GM12892 (cell line): ENCODE measurements around the gene ANXA2R.
A peak's percentile ranks its signal among the peaks of the same experiment; 100 is the strongest.

ENCODE experiments used
- DNase-seq: peaks from one replicate; pipeline ENCODE4 v3.0.0; 2011; ENCODE audit not compliant: insufficient read length
- FAIRE-seq: peaks from 2 replicates; lab custom pipeline; 2011; peaks lifted over from hg19 to GRCh38; lab: Jason Lieb, UNC
- POLR2A ChIP-seq: IDR thresholded peaks from 2 replicates; pipeline ENCODE4 v1.6.1; 2011; ENCODE audit warnings: low read depth, low read length, control low read depth
- POLR2AphosphoS5 ChIP-seq: IDR thresholded peaks from 2 replicates; pipeline ENCODE4 v1.6.1; 2011; ENCODE audit warnings: low read depth, low read length, control low read depth
- TAF1 ChIP-seq: IDR thresholded peaks from 2 replicates; pipeline ENCODE4 v1.6.1; 2011; ENCODE audit warnings: low read depth, mild to moderate bottlenecking, control low read depth, low read length, borderline replicate concordance

The ANXA2R gene

GRCh38 chr5:43006424-43007202, 33.5 kb downstream of the ANXA2R start:
- no peak for FAIRE-seq
- TF ChIP-seq POLR2AphosphoS5 (no peak), POLR2A (no peak), TAF1 (no peak)
- DNase-seq: no peak

GRCh38 chr5:43005031-43005430, 35.1 kb downstream of the ANXA2R start:
- FAIRE-seq: no peak
- TF ChIP-seq POLR2AphosphoS5 (no peak), POLR2A (no peak), TAF1 (no peak)

GRCh38 chr5:43001748-43002147, 38.4 kb downstream of the ANXA2R start:
- DNase-seq (no peak), FAIRE-seq (no peak)
- TF ChIP-seq TAF1: no peak
- no peak for TF ChIP-seq POLR2AphosphoS5
- no peak for TF ChIP-seq POLR2A

More at GRCh38 chr5:43005031-43005430, 35.1 kb downstream of the ANXA2R start:
- DNase-seq: no peak

DNA sequence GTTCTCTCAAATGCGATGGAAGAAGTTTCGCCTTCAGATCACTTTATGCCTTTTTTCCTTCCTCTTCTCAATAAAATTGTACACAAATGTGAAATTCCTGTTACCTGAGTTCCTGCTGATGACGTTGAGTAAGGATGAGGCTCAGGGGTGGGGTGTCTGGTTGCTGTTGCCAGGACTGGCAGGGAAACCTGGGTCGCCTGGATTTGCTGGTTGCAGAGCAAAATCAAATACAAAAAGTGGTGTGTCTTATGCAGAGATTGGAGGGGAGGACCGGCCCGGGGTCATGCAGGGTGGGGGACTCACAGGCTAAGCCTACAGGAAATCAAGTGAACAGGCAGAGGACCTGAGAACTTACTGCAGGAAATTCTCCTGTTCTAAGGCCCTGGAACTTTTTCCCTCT, 39.2 kb downstream of the ANXA2R start:
- DNase-seq (no peak), FAIRE-seq (no peak)
- TF ChIP-seq POLR2AphosphoS5: no peak
- TF ChIP-seq POLR2A: no peak
- TF ChIP-seq TAF1: no peak

GRCh38 chr5:43000111-43000840, 39.8 kb downstream of the ANXA2R start:
- no peak for TF ChIP-seq POLR2A
- no peak for TF ChIP-seq TAF1
- no peak for TF ChIP-seq POLR2AphosphoS5
- FAIRE-seq: no peak
- no peak for DNase-seq

DNA sequence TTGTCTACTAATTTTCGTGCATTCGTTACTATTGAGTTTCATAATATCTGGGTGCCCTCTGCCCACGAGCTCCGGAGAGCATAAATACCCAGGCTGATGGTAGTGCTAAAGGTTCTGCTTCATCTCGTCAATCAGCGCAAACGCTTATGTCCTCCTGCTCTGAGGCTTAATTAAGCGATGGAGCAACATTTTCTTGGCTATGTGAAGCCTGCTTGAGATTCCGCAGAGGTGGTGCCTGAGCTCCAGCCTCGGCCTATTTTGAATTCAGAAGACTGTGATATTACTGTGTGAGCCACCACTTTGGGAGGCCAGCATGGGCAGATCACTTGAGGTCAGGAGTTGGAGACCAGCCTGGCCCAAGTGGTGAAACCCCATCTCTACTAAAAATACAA, 44.8 kb downstream of the ANXA2R start:
- DNase-seq: no peak
- TF ChIP-seq TAF1: no peak
- no peak for TF ChIP-seq POLR2A
- no peak for TF ChIP-seq POLR2AphosphoS5
- no peak for FAIRE-seq

GRCh38 chr5:42994555-42995359, 45.4 kb downstream of the ANXA2R start:
- FAIRE-seq (peak; percentile 93), DNase-seq (no peak)
- no peak for TF ChIP-seq TAF1
- 0 out of 2 replicates have a peak, but pooled peaks have one; percentile 28 for TF ChIP-seq POLR2AphosphoS5

- TF ChIP-seq POLR2AphosphoS5: no peak
- TF ChIP-seq POLR2A: no peak
- no peak for TF ChIP-seq TAF1
- DNase-seq (no peak), FAIRE-seq (no peak)
These were observed 45.9 kb downstream of the ANXA2R start for GRCh38 chr5:42994246-42994554.

DNA sequence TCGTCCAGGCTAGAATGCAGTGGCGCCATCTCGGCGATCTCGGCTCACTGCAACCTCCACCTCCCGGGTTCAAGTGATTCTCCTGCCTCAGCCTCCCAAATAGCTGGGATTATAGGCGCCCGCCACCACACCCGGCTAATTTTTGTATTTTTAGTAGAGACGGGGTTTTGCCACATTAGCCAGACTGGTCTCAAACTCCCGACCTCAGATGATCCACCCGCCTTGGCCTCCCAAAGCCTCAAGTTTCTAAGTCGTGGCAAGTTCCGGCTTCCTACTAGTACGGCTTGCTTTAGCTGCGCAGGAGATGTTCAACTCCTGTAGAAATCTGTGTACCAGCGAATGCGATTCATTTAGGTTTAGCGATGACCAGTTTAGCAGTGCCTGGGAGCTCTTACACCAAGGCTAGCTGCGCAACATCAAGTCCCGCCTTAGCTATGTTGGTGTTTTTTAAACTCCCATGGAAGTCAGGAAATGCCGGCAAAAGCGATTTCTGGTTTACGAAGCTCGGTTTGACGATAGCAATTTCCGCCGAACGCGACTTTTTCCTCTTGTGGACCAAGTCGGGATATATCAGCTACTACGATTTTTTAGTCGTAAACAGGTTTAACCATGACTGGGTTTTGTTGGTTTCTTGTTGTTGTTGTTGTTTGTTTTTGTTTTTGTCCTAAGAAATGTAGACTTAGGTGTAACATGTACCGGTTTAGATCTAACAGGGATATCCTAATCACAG, 46.4 kb downstream of the ANXA2R start:
- TF ChIP-seq POLR2A (no peak; the same call in 1 of the 2 replicates), POLR2AphosphoS5 (no peak; the same call in 1 of the 2 replicates), TAF1 (no peak; the same call in 1 of the 2 replicates)
- DNase-seq (no peak), FAIRE-seq (no peak)

GRCh38 chr5:42992088-42992879, 47.8 kb downstream of the ANXA2R start:
- DNase-seq (no peak), FAIRE-seq (peak; percentile 93)
- TF ChIP-seq POLR2AphosphoS5 (peak; percentile 90), POLR2A (peak; percentile 84; the same call in 1 of the 2 replicates), TAF1 (peak; percentile 89)
